Posterior cingulate gyrus (tissue), 11 donors: ENCODE results near the gene RUNX1.

ENCODE experiments used
- DNase-seq, 10 donors: peaks; one replicate each; pipeline versions ENCODE4 v3.0.0 to v3.0.0-alpha.2; 2020 to 2021; ENCODE audit warnings: mixed read lengths in 3 of 10
- intact Hi-C: fragments of 100-400 bp; cut with DNase I; formaldehyde crosslinking; loops from one replicate; pipeline ENCODE4 v1.15.1; 2023

RUNX1 gene

DNA sequence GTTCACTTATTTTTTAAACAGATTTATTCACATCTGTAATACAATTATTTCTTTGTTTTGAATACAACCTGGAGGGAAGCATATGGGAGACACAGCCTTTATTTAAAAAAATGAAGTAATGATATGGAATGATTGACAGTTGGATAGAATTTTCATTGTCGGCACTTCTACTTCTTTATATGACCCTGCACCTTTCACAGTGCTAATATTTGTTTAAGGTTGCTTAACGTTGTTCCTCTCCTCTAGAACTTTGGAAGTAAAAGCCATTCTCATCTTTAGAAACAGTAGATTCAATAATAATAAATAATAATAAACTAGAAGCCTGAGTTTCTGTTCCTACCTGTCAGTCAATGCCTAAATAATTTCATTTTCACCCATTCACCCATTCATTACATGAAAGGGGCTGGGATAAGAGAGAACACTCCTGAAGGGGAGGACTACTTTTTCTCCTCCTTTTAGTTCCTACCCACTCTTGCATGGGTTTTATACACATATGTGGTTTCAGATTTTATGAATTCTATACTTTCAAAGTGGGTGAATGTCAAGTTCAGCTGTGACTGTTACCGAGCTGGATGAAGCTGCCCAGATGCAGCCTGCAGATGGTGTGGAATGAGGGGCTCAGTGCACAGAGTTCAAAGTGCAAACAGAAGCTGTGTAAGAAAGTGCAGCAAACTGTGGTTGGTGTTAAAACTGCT is 9.4 kb downstream of the RUNX1 start:
- intact Hi-C loops, result loop anchor here (10.0 kb wide), 1 partner anchor 55 kb away; no protein-coding TSS in a partner anchor
- DNase-seq, result no peak

DNA sequence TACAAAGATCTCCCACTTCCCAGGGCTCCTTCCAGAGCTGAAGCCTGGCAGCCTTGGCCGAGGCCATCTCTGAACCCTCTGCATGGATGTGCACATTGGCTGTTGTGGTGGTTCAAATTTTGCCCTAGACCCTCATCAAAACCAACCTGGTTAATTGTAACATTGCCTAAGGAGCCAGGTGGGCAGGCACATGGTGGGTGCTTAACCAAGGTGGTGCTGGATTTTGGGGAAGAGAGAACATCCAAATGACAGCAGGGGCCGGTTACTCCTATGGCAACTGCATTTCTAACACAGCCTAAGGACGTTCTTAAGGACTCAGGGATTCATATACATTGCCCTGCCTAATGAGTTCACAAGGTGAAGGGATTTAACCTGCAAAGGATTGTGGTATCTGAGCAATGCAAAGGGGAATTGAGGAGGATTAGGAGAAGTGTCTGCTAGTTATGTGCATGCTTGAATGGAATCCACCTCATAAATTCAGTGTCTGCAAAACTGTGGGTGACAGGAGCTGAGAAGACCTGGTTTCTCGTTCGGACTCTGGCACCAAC is 10.3 kb downstream of the RUNX1 start:
- intact Hi-C loops, result no loop called here
- DNase-seq, result no peak

DNA sequence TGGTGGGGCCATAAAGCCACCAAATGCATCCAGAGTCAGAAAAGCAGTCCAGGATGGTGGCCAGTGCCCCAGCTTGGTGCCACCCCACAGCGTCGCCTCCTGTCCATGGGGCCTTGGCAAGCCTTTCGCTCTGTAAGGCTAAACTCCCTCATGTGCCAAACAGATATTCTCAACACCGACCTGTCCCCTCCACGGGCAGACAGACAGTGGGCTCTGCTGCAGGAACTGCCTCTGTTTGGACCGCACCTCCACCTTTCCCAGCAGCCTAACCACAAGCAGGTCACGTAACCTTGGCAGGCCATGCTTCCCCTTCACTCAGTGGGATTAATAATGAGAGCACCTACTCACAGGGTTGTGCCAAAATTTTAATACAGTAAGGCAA is 11.7 kb downstream of the RUNX1 start:
- DNase-seq, result no peak
- intact Hi-C loops, result no loop called here

DNA sequence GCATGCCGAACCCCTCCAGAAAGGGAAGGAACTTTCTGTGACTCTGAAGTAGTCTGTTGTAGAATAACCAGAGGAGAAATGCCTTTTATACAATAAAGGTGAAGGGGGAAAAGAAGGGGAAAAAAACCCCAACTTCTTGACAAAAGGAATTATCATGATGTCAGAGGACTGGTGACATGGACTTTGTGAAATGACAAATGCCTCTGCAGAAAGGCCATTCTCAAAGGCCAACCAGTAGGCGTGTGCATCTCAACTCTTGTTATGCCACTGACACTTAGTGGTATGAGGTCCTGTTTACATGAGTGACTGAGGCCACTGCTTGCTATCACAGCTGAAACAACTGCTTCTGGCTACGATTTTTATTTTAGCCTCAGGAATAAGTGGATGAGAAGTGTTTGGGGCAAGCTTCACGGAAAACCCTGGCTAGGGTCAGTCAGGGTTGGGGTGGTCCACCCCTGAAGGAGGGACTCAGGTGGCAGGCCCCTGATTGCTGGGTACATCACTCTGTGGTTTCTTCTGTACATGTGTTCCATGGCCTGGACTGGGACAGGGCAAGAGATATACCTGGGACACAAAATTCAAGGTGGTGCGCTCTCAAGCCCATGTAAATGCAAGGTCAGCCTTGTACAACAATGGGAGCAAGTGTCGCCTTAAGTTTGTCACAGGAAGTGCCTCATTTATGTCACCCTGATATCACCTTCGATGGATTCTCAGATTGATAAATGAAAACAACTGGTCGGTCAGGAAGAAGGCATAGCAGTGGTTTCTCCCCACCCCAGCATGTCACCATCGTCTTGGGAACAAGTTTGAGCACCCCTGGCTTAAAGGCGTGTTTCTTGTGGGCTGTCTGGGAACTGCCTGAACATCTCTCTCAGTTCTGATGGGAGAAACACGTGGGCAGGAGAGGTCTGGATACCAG is 12.4 kb downstream of the RUNX1 start:
- no peak for DNase-seq
- intact Hi-C loops, result no loop called here

DNA sequence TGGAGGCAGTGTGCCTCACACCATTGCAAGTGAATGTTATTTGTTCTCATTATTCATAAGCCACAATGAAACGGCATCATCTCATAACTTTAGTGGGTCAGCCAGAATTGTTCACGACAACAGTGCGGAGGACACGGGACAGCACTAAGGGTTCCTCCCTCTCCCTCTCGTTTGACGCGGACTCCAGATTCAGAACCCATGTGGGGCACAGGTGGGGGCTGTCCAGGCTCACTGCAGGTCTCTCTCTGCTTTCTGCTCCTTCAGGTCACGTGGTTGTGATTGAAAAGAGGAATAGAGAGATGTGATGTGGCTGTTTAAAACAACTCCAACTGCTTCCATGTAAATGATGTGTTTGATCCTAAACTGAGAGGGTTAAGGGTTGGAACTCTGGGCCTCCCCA is 13.5 kb downstream of the RUNX1 start:
- intact Hi-C loops, result no loop called here
- DNase-seq, result no peak

DNA sequence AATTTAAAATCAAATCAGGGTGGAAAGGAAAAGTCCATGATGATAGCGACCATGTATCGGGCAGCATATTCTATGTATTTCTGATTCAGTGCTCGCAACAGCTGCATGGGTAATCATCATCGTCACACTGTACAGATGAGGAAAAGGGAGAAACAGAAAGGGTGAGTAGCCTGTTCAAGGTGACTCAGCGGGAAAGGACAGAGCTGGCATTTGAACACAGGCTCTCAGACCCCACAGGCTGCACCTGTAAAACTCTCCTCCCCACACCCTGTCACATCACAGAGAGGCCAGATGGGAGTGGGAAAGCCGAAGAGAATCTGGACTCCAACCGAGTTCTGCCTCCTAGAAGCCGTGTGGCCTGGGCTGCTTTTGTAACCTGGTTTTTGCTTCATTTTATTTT is 14.0 kb downstream of the RUNX1 start:
- DNase-seq, result no peak
- intact Hi-C loops, result no loop called here

DNA sequence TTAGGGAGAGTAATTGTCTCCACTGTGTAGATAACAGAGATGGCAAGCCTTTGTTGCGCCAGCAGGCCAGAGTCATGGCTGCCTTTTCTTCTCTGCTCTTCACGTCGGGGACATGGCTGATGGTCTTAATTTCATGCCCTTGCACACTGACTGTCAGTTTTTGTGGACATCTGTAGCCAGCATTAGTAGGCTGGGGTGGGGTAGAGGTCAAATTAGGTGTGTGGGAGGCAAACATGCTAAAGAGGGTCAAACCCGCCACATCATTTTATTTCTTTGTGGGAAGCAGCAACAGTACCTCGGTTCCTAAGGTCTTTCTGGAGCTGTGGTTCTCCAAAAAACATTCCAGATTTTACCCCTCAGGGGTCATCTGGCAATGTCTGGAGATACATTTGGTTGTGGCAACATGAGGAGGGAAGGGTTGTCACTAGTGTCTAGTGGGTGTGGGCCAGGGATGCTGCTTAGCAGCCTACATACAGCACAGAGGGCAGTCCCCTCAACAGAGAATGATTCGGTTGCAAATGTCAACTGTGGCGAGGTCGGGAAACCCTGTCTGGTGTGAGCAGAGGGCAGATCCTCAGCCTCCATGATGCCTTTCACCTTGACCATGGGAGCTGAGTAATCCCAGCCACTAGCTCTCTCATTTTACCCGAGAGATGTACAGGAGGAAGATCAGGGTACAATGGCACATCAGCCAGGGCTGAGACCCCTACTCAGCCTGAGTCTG is 14.7 kb downstream of the RUNX1 start:
- no peak for DNase-seq
- intact Hi-C loops, result no loop called here

DNA sequence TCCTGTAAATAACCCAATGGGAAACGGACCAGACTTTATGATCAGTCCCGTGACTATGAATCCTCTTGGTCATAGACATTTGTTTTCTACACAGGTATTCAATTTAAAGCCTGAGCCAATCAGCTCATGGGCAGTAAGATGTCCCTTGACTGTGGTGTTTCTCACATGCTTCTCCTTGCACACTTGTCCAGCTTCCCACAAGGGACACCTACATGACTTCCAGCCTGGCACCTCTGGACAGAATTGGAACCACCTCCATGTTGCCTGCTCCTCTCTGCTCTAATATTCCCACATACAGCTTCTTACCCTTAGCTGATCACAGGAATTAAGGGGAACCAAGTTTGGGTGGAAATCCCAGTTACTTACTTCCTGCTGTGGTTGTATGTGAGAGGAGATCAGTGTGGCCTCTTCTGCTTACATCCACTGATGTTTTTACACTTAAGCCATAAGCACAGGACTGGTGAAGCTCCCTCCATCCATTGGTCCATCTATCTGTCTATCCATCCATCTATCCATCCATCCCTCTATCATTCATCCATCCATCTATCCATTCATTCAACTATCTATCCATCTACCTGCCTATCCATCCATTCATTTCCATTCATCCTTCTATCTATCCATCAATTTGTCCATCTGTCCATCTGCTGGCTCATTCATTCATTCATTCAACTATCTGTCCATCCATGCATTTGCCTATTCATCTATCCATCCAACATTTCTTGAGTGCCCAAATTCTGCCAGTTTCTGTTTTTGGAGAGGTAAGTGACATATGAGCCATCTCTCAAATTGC is 16.4 kb downstream of the RUNX1 start:
- no peak for DNase-seq
- intact Hi-C loops, result no loop called here

DNA sequence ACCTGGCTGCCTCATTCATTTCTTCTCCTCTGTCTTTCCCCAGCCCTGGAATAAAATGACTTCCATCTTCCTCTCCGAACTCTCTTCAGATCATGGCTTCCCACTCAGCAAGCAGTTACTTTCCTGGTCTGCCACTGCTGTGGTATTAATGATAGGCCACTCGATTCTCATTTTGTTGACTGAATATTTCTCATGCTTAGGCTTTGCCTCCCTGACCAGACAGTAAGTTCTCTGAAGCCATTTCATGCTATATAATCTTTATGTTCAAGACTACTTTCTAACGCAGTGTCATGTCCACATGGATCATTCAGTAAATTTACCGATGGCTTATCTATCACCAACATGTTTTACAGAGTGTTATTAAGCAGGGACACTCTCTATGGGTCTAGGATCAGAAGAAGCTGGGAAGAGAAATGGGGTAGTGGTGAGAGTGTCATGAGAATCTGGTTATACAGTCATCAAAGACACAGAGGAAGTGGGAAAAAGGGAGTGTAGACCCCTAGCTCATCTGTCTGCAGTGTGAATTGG is 20.6 kb downstream of the RUNX1 start:
- intact Hi-C loops, result no loop called here
- no peak for DNase-seq

DNA sequence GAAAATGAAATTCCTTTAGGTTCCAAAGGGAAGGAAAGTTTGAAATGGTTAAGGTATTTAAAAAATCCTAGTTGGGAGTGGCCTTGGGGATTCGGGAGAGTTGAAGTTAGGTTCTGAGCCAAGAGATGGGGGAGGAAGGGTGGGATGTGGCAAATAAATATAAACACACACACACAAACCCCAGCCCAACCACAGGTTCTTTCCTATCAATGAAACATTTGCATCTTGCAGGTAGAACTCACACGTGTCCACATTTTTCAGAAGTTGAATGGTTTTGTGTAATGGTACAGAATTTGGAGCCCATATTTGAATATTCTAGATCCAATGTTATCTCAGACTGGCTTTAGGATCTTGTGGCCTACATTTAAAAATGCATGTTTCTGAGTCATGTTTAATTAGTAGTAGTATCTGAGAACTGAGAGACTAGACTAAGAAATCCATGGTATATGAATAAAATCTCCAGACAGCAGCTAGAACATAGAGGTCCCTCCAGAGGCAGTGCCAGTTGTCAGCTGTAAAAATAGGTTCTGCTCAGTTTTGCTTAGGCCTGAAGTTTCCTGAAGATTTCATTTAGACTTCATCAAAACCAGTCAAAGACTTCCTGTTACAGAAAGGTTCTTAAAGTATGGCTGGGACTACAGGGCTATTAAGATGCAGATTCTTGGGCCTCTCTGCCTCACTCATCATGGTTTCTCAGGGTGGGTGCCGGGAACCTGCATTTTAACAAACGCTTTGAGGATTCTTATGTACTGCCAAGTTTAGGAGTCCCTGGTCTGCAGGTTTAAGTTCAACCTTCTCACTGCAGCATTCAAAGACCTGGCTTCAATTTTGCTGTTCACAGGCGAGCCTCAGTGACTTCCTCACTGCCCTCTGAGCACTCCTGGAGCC is 21.3 kb downstream of the RUNX1 start:
- intact Hi-C loops, result no loop called here
- DNase-seq, result no peak

DNA sequence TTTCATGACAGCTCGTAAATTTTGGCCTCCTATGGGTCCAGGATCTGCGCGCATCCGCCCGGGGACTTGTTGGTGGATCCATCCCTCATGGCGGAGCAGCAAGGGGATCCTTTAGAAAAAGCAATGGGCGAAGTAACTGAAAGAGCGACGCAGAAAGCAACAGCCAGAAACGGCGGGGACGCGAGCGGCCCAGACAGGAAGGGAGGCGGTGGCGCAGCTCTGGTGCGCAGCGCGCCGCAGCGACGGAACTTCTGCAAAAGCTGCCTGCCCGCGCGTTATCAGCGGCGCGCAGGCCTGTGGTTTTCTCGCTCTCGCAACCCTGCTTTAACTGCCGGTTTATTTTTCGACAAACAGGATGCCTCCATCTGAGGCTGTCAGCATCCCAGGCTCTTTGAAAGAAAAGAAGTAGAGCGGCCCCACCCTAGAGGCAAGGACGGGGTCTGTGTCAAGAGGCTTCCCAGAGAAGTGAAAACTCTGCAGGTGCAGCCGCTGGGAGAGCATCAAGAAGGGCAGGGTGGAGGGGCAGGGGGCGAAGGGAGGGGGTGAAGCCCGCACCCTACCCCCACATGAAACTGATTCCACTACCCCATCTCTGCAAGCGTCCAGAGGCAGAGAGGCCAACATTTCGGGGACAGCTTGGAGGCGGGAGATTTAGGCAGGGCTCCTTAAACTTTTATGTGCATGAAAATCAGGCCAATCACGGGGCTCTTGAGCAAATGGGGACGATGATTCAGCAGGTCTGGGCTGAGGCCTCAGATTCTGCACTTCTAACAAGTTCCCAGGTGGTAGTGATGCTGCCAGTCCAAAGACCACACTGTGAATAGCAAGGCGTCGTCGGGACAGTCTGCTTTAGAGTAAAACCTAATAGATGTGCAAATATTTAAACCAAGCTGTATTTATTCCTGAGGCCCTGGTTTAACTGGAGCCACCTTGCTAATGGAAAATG is 22.2 kb downstream of the RUNX1 start:
- DNase-seq, result peak in 6 of 10 donors; percentile 17 to 86 (median 23)
- intact Hi-C loops, result no loop called here

DNA sequence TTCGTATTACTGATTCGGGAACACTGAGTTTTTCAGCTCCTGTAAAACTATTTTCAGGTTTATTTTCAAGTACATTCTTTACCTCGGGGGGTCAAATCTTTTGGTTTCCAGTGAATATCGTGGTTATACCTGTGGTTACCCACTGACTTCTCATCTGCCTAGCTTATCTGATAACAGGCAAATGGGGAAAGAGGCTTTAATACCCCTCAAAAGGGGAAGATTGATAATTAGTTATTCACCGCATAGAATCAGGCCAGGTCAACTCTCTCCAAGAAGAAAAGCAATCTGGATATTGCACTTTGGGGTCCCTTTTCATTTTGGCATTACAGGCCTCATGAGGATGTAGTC is 23.0 kb downstream of the RUNX1 start:
- DNase-seq, result no peak
- intact Hi-C loops, result no loop called here

DNA sequence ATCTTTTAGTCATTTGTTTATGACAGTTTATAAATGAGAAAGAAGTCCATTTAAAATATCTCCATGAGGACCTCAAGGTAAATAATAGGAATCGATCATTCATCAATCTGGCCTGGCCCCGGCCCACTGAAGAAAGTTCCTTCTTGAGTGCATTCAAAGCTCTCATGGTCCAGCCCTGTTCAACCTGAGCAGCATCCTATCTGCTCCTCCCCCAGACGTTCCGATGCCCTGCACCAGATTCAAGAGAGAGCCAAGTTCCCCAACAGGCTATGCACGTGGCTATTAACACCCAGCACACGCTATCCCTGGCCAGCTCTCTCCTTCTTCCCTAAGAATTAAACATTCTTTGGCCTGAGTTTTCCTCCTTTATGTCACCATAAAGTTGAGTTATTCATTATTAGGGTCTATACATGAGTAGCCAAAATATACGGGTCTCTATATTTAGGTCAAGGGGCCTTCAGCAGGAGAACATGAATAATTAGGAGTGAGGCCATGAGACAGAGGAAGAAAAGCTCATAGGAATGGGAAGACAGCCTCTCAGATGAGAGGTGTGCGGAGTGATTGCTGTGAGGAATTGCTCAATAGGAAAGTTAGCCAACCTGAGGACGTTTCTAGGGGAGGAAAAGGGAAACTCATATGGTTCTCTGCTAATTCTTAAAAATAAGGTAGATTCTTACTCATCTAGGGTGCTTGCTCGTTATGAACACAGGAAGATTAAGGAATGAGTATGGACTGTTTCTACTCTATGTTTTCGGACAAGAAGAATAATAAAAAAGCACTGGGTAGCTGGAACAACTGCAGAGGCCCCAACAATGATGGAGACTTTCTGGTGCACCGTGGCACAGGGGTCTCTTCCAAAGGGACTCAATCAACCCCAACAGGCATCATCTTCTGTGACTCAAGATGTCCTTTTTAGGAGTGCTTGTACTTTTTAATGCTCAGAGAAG is 23.6 kb downstream of the RUNX1 start:
- DNase-seq, result no peak
- intact Hi-C loops, result no loop called here

DNA sequence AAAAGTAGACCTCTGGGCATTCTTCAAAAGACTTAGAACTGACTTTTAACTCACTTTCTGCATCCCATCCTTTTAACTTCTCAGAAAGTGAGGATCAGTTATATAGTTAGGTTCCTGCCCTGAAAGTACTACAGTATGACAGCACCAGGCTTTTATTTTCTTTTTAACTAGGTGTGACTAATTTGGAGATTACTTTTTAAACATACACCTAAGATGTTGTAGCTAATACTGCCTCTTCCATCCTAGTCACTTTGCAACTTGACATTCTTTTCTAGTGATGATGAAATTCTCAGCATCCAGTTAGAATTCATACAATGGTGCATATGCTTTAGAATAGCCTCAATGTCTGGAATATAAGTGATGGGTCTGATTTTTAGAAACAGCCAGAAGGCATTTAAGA is 24.6 kb downstream of the RUNX1 start:
- intact Hi-C loops, result no loop called here
- DNase-seq, result no peak

DNA sequence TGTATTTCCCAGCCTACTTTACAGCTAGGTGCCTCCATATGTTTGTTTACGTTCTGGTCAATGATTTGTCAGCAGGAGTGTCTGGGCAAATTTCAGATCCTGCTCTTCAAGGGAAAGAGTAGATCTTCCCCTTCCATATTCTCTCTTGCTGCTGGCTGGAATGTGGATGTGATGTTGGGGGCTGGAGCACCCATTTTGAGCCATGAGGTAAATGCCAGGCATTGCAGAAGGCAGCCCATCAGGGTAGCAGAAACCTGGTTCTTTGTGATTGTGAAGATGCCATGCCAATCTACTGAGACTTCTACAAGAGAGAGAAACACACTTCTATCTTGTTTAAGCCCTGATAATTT is 25.1 kb downstream of the RUNX1 start:
- intact Hi-C loops, result no loop called here
- DNase-seq, result no peak

DNA sequence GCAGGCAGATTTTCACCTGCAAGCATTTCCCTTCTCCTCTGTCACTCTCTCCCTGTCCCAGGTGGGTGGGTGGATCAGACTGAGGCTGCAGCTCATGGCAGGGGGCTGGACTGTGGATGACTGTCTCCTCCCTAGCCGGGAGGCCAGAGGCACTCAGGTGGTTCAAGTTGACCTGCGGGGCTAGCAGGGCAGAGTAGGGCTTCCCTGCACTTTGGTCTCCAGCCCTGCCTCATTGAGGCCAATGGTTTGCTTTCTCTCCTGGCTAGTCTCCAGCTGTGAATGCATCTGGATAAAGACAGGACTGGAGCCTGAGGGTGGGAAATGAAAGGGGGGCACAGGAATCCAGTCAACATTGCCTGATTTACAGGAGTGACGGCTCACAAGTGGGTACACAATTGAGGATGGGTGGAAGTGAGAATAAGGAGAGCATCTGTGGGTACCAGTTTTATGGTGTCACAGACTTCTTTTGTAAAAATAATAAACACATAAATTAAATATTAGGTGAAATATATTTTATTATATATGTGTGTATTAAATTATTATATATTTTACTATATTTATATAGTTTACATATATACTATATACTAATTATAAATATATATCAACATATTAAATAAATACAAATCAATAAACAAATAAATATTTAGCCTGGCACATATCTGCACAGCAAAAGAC is 25.6 kb downstream of the RUNX1 start:
- intact Hi-C loops, result no loop called here
- no peak for DNase-seq
